MM.1S (cell line): ENCODE data around the gene DAW1.

ENCODE experiments used
- DNase-seq: peaks from one replicate; pipeline ENCODE4 v3.0.0-alpha.2; 2015
- H2AFZ ChIP-seq: fragments of 300-600 bp; sonication (generic); 2 replicates; pipeline ENCODE4 v1.6.0; 2016; ENCODE audit warnings: antibody characterized with exemption, low read length
- H3F3A ChIP-seq: fragments of 300-600 bp; sonication (generic); 2 replicates; pipeline ENCODE4 v1.6.1; 2016; ENCODE audit warnings: mild to moderate bottlenecking, antibody characterized with exemption, low read length, moderate library complexity, mixed read lengths; ENCODE audit not compliant: insufficient read depth
- H3K27ac ChIP-seq: fragments of 300-600 bp; sonication (generic); 2 replicates; pipeline ENCODE4 v1.5.1; 2016; ENCODE audit warnings: mild to moderate bottlenecking, low read length
- H3K27me3 ChIP-seq: fragments of 300-600 bp; sonication (generic); replicated peaks from 2 replicates; pipeline ENCODE4 v1.6.0; 2016; ENCODE audit warnings: low read length; ENCODE audit not compliant: insufficient read depth
- H3K36me3 ChIP-seq: fragments of 300-600 bp; sonication (generic); replicated peaks from 2 replicates; pipeline ENCODE4 v1.6.1; 2016; ENCODE audit warnings: mild to moderate bottlenecking, low read length, mixed read lengths; ENCODE audit not compliant: insufficient read depth
- H3K4me1 ChIP-seq: fragments of 300-600 bp; sonication (generic); 2 replicates; pipeline ENCODE4 v1.6.1; 2016; ENCODE audit warnings: low read length, mixed read lengths
- H3K4me2 ChIP-seq: fragments of 300-600 bp; sonication (generic); 2 replicates; pipeline ENCODE4 v1.6.0; 2016; ENCODE audit warnings: low read depth, low read length
- H3K4me3 ChIP-seq: fragments of 300-600 bp; sonication (generic); 2 replicates; pipeline ENCODE4 v1.5.1; 2016; ENCODE audit warnings: low read length, mixed read lengths
- H3K79me2 ChIP-seq: fragments of 300-600 bp; sonication (generic); 2 replicates; pipeline ENCODE4 v1.6.1; 2016; ENCODE audit warnings: mixed run types, low read length, mixed read lengths
- H3K9ac ChIP-seq: fragments of 300-600 bp; sonication (generic); 2 replicates; pipeline ENCODE4 v1.6.1; 2016; ENCODE audit warnings: low read length, mixed read lengths
- H3K9me2 ChIP-seq: fragments of 300-600 bp; sonication (generic); replicated peaks from 2 replicates; pipeline ENCODE4 v1.6.1; 2016; ENCODE audit warnings: mild to moderate bottlenecking, low read length, mixed read lengths; ENCODE audit not compliant: insufficient read depth
- H3K9me3 ChIP-seq: fragments of 300-600 bp; sonication (generic); replicated peaks from 2 replicates; pipeline ENCODE4 v1.6.1; 2016; ENCODE audit warnings: mild to moderate bottlenecking, low read length, mixed read lengths; ENCODE audit not compliant: insufficient read depth
- H4K20me1 ChIP-seq: fragments of 300-600 bp; sonication (generic); 2 replicates; pipeline ENCODE4 v1.6.1; 2016; ENCODE audit warnings: mild to moderate bottlenecking, low read length, moderate library complexity, mixed read lengths; ENCODE audit not compliant: insufficient read depth
- EZH2 ChIP-seq: fragments of 300-600 bp; sonication (generic); optimal IDR thresholded peaks from 2 replicates; pipeline ENCODE3; 2017; ENCODE audit warnings: low read depth, mild to moderate bottlenecking, antibody characterized with exemption, low read length, mixed read lengths
- EZH2phosphoT487 ChIP-seq: fragments of 300-600 bp; sonication (generic); IDR thresholded peaks from 2 replicates; pipeline ENCODE4 v1.6.1; 2018; ENCODE audit warnings: antibody characterized with exemption, low read length
- TF ChIP-seq, protein P1 (sequence below): fragments of 300-600 bp; sonication (generic); IDR thresholded peaks from 2 replicates; pipeline ENCODE4 v1.5.1; 2016; ENCODE audit warnings: antibody characterized with exemption, low read length, mixed read lengths

The DAW1 gene, protein sequence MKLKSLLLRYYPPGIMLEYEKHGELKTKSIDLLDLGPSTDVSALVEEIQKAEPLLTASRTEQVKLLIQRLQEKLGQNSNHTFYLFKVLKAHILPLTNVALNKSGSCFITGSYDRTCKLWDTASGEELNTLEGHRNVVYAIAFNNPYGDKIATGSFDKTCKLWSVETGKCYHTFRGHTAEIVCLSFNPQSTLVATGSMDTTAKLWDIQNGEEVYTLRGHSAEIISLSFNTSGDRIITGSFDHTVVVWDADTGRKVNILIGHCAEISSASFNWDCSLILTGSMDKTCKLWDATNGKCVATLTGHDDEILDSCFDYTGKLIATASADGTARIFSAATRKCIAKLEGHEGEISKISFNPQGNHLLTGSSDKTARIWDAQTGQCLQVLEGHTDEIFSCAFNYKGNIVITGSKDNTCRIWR

GRCh38 chr2:227871375-227871791, at the start of gene DAW1:
TSS of gene DAW1 (plus strand) at chr2:227871631. CDS start at chr2:227871690, 59 bp downstream.
- no peaks in the 10 kb centered on the region for H3K27me3 ChIP-seq
- H3K9ac ChIP-seq, result peak within 1 kb of the TSS; percentile 32; the same call in 1 of the 2 replicates
- TF ChIP-seq, protein P1, sequence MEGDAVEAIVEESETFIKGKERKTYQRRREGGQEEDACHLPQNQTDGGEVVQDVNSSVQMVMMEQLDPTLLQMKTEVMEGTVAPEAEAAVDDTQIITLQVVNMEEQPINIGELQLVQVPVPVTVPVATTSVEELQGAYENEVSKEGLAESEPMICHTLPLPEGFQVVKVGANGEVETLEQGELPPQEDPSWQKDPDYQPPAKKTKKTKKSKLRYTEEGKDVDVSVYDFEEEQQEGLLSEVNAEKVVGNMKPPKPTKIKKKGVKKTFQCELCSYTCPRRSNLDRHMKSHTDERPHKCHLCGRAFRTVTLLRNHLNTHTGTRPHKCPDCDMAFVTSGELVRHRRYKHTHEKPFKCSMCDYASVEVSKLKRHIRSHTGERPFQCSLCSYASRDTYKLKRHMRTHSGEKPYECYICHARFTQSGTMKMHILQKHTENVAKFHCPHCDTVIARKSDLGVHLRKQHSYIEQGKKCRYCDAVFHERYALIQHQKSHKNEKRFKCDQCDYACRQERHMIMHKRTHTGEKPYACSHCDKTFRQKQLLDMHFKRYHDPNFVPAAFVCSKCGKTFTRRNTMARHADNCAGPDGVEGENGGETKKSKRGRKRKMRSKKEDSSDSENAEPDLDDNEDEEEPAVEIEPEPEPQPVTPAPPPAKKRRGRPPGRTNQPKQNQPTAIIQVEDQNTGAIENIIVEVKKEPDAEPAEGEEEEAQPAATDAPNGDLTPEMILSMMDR, result no peak
- peak within 1 kb of the TSS; percentile 53 for H3K4me2 ChIP-seq
- H3K9me2 ChIP-seq, result no peaks in the 10 kb centered on the region
- peak within 1 kb of the TSS; percentile 33 for H3K4me3 ChIP-seq
- DNase-seq, result peak; percentile 15
- no peaks in the 10 kb centered on the region for H3K4me1 ChIP-seq
- H3K9me3 ChIP-seq, result no peaks in the 10 kb centered on the region
- peak within 1 kb of the TSS; percentile 46; the same call in 1 of the 2 replicates for H2AFZ ChIP-seq
- no peaks in the 10 kb centered on the region for H3K36me3 ChIP-seq
- no peak within 1 kb of the TSS for H3K27ac ChIP-seq
- H4K20me1 ChIP-seq, result no peaks in the 10 kb centered on the region
- no peaks in the 10 kb centered on the region for H3K79me2 ChIP-seq
- no peaks in the 10 kb centered on the region for H3F3A ChIP-seq

- no peaks in the 10 kb centered on the region for H4K20me1 ChIP-seq
- TF ChIP-seq, protein P1, result no peak
- TF ChIP-seq EZH2phosphoT487 (no peak), EZH2 (no peak)
- no peak overlapping the region for H2AFZ ChIP-seq
- no peak overlapping the region for H3K4me3 ChIP-seq
- no peaks in the 10 kb centered on the region for H3K79me2 ChIP-seq
- no peaks in the 10 kb centered on the region for H3K4me1 ChIP-seq
- no peaks in the 10 kb centered on the region for H3F3A ChIP-seq
- no peak overlapping the region for H3K9ac ChIP-seq
- no peak overlapping the region for H3K27ac ChIP-seq
- H3K9me3 ChIP-seq, result no peaks in the 10 kb centered on the region
- DNase-seq, result no peak
- no peaks in the 10 kb centered on the region for H3K36me3 ChIP-seq
- no peak overlapping the region for H3K4me2 ChIP-seq
- H3K27me3 ChIP-seq, result no peaks in the 10 kb centered on the region
- no peaks in the 10 kb centered on the region for H3K9me2 ChIP-seq
Measured at GRCh38 chr2:227822416-227823003, 48.9 kb upstream of the DAW1 start.

DNA sequence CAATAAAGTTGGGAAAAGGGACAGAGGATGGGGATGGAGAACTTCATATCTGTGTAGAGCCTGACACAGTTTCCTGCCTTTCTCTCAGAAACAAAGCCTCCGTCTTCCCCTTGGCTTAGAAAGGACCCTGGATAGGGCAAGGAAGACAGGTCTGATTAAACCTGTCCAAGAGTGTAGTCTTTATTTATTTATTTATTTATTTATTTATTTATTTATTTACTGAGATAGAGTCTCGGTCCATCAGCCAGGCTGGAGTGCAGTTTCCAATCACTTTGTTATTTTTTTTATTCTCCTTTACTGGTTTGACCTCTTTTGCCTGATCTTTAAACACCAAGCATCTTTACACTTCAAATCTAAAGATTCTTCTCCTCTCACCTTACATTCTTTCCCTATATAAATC, 47.5 kb upstream of the DAW1 start:
- no peaks in the 10 kb centered on the region for H3K4me1 ChIP-seq
- no peak overlapping the region for H3K4me3 ChIP-seq
- no peaks in the 10 kb centered on the region for H3K36me3 ChIP-seq
- DNase-seq, result no peak
- H3K4me2 ChIP-seq, result no peak overlapping the region
- H3K9ac ChIP-seq, result no peak overlapping the region
- H3K79me2 ChIP-seq, result no peaks in the 10 kb centered on the region
- H3K9me3 ChIP-seq, result no peaks in the 10 kb centered on the region
- H2AFZ ChIP-seq, result no peak overlapping the region
- H3K27me3 ChIP-seq, result no peaks in the 10 kb centered on the region
- no peaks in the 10 kb centered on the region for H3F3A ChIP-seq
- H3K9me2 ChIP-seq, result no peaks in the 10 kb centered on the region
- H4K20me1 ChIP-seq, result no peaks in the 10 kb centered on the region
- TF ChIP-seq, protein P1, result no peak
- no peak for TF ChIP-seq EZH2
- no peak for TF ChIP-seq EZH2phosphoT487
- H3K27ac ChIP-seq, result no peak overlapping the region
